AG04450 (cell line): ENCODE results near the gene EIPR1. TPM values are rescaled to one million over a fixed set of nuclear protein-coding genes. Genes with fewer than 3 reads are reported as not detected.

Experiments used
- CTCF ChIA-PET: fragments of 300-600, 350-600 bp; formaldehyde crosslinking; extraction: SDS; loops from one replicate; lab custom pipeline; 2022; ENCODE audit warnings: antibody characterized with exemption, inconsistent platforms; lab: Charles Lee
- POLR2A ChIA-PET: fragments of 350-600 bp; formaldehyde crosslinking; extraction: SDS; loops from one replicate; lab custom pipeline; 2021; ENCODE audit warnings: antibody characterized with exemption, inconsistent platforms; lab: Yijun Ruan, JAX
- DNase-seq: peaks from one replicate; pipeline ENCODE4 v3.0.0-alpha.2; 2011; ENCODE audit warnings: low read depth, low spot score
- H3K27ac ChIP-seq: one replicate; pipeline ENCODE4 v1.5.1; 2012; ENCODE audit warnings: low read depth, low read length, control low read depth
- H3K27me3 ChIP-seq: one replicate; pipeline ENCODE4 v1.6.0; 2012; ENCODE audit warnings: low read length; ENCODE audit not compliant: control insufficient read depth, insufficient read depth
- H3K4me3 ChIP-seq: 2 replicates; pipeline ENCODE4 v1.5.1; 2011; ENCODE audit warnings: mild to moderate bottlenecking, low read depth, low read length, control low read depth
- H3K9me3 ChIP-seq: 2 replicates; pipeline ENCODE4 v1.5.1; 2012; ENCODE audit warnings: low read length; ENCODE audit not compliant: control insufficient read depth, insufficient read depth
- CTCF ChIP-seq: IDR thresholded peaks from 2 replicates; pipeline ENCODE4 v1.5.1; 2011; ENCODE audit warnings: low read depth, low read length, control low read depth, inconsistent platforms
- polyA plus RNA-seq: library from polyadenylated mRNA; depleted of rRNA; stranded (reverse); fragments of >200 nt; gene quantifications from 2 replicates; pipeline ENCODE4 v1.2.3, GENCODE V29; 2011

EIPR1 gene
- polyA plus RNA-seq, 1 experiment, result 33.2 TPM

- POLR2A ChIA-PET, result interaction anchor here (0.7 kb wide), 1 partner anchor 84 kb away, joined by 4 read pairs; no protein-coding TSS in a partner anchor
- peak; percentile 23 for DNase-seq
- Histone ChIP-seq H3K4me3 (peak overlapping the region; percentile 22; the same call in 1 of the 2 replicates), H3K27ac (peak overlapping the region; percentile 21), H3K27me3 (no peaks in the 10 kb centered on the region), H3K9me3 (peaks cover 7% of the 10 kb centered on the region; the same call in 1 of the 2 replicates)
- no peak for TF ChIP-seq CTCF
- CTCF ChIA-PET, result interaction anchor here (0.8 kb wide), 1 partner anchor 29 kb away, joined by 5 read pairs; no protein-coding TSS in a partner anchor
Observed at GRCh38 chr2:3282056-3282998, 95.3 kb downstream of the EIPR1 start.

GRCh38 chr2:3280683-3281520, 96.7 kb downstream of the EIPR1 start:
- peaks cover 7% of the 10 kb centered on the region; the same call in 1 of the 2 replicates for H3K9me3 ChIP-seq
- no peak overlapping the region for H3K27ac ChIP-seq
- no peak overlapping the region for H3K4me3 ChIP-seq
- no peaks in the 10 kb centered on the region for H3K27me3 ChIP-seq
- POLR2A ChIA-PET, result no interaction called here
- no peak for DNase-seq
- TF ChIP-seq CTCF, result no peak
- CTCF ChIA-PET, result no interaction called here

GRCh38 chr2:3280197-3280596, 97.4 kb downstream of the EIPR1 start:
- H3K27me3 ChIP-seq, result no peaks in the 10 kb centered on the region
- no peak overlapping the region for H3K27ac ChIP-seq
- ChIA-PET CTCF (no interaction called here), POLR2A (no interaction called here)
- H3K9me3 ChIP-seq, result peaks cover 7% of the 10 kb centered on the region; the same call in 1 of the 2 replicates
- no peak for DNase-seq
- no peak overlapping the region for H3K4me3 ChIP-seq
- no peak for TF ChIP-seq CTCF

- no peak overlapping the region for H3K4me3 ChIP-seq
- ChIA-PET CTCF (no interaction called here), POLR2A (no interaction called here)
- H3K27ac ChIP-seq, result no peak overlapping the region
- DNase-seq, result no peak
- H3K9me3 ChIP-seq, result peaks cover 7% of the 10 kb centered on the region; the same call in 1 of the 2 replicates
- no peak for TF ChIP-seq CTCF
- no peaks in the 10 kb centered on the region for H3K27me3 ChIP-seq
Observed at GRCh38 chr2:3279236-3279960, 98.2 kb downstream of the EIPR1 start.
